ENCODE measurements around the gene ZMYND11.

DNA sequence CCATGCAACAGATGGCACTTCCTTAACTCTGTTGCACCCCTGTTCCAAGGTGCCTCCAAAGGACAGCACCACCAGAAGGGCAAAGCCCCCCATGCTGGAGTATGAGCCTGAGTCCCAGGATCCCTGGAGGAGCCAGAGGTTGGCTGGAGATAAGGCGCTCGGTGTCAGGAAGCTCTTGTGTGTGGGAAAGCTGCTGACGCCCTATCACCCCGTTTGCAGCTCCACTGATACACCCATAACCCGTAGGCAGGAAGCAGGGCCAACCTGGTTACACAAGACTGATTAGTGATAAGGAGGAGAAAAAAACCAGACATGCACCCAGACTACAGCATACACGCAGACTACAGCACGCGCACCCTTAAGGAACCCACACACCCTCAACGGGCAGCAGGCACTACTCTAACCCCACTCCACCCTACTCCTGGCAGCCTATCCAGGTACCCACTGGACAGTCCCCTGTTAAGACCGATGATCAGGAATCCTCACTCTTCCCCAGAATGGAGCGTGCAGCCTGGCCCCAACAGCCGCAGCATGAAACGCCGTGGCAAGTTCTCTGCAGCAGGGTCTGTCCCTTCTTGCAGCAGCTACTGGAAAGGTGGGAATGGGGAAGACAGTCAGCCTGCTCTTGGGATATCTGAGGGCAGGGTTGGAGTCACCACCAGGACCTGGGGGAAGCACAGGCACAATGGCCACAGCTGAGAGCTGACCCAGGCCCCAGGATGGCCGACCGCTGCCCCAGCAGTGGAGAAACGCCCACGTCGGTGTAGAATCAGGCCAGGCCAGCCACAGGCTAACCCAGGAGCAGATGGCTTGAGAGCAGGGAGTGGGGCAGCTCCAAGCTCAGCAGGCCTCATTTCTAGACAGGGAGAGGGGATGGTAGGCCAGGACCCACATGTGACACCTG lies 47.8 kb upstream of the ZMYND11 start:
- TF ChIP-seq, protein P1, sequence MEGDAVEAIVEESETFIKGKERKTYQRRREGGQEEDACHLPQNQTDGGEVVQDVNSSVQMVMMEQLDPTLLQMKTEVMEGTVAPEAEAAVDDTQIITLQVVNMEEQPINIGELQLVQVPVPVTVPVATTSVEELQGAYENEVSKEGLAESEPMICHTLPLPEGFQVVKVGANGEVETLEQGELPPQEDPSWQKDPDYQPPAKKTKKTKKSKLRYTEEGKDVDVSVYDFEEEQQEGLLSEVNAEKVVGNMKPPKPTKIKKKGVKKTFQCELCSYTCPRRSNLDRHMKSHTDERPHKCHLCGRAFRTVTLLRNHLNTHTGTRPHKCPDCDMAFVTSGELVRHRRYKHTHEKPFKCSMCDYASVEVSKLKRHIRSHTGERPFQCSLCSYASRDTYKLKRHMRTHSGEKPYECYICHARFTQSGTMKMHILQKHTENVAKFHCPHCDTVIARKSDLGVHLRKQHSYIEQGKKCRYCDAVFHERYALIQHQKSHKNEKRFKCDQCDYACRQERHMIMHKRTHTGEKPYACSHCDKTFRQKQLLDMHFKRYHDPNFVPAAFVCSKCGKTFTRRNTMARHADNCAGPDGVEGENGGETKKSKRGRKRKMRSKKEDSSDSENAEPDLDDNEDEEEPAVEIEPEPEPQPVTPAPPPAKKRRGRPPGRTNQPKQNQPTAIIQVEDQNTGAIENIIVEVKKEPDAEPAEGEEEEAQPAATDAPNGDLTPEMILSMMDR (IDR thresholded peaks at IDR 0.05; ENCODE audit: poor library complexity), result no peak
- TF ChIP-seq EZH2phosphoT487 (IDR thresholded peaks at IDR 0.05; ENCODE audit: low read depth, severe bottlenecking, unreplicated experiment) (no peak), EZH2 (IDR thresholded peaks at IDR 0.05; ENCODE audit: borderline replicate concordance) (no peak)

Data from hepatocyte (in vitro differentiated cells).